Activated naive CD4-positive, alpha-beta T cell treated with anti-CD3 and anti-CD28 coated beads, Interleukin-2, amount 50 U/mL, for 24 hours (primary cell): ENCODE results near the gene TP63.
A peak's percentile ranks its signal among the peaks of the same experiment; 100 is the strongest.
"Not testable (repeated sequence)": the region's sequence is repeated elsewhere in the genome, so short reads cannot be mapped to it uniquely, and the experiment has no call there.

ENCODE experiments used
- H3K27ac Mint-ChIP-seq: one replicate; pipeline ENCODE4 v1.8.0; 2021; ENCODE audit warnings: mild to moderate bottlenecking, mixed read lengths
- H3K27me3 Mint-ChIP-seq: one replicate; pipeline ENCODE4 v1.8.0; 2021; ENCODE audit warnings: mixed read lengths
- H3K36me3 Mint-ChIP-seq: one replicate; pipeline ENCODE4 v1.8.0; 2021; ENCODE audit warnings: mixed read lengths
- H3K4me1 Mint-ChIP-seq: one replicate; pipeline ENCODE4 v1.8.0; 2021; ENCODE audit warnings: mixed read lengths
- H3K4me3 Mint-ChIP-seq: one replicate; pipeline ENCODE4 v1.8.0; 2021; ENCODE audit warnings: mild to moderate bottlenecking, mixed read lengths
- H3K9me3 Mint-ChIP-seq: one replicate; pipeline ENCODE4 v1.8.0; 2021; ENCODE audit warnings: mixed read lengths

The TP63 gene

GRCh38 chr3:189631373-189631408 is at the start of gene TP63:
TSS of gene TP63 (plus strand) at chr3:189631389. CDS start at chr3:189631516, 127 bp downstream.
- Mint-ChIP-seq H3K27me3 (no peaks in the 10 kb centered on the region), H3K4me1 (peaks cover 20% of the 10 kb centered on the region), H3K9me3 (no peaks in the 10 kb centered on the region), H3K27ac (no peak within 1 kb of the TSS), H3K36me3 (no peaks in the 10 kb centered on the region), H3K4me3 (no peak within 1 kb of the TSS)

DNA sequence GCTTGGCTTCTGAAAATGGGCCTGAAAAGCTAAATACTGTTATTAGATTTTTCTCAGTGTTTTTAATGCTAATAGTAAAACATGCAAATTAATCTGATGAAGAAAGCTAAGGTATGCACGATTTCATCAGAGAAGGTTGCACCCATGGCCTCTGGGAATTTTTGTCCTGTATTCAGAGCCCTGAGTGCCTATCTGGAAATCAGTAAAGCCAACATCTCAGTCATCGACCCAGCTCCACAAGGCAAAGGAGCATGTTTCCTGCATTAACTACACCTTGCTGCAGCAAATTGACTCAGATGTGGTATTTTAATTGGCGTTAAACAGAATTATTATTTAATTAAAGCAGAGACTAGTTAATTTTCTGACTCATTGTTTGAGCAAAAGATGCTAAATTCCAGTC is 49.0 kb upstream of the TP63 start:
- Mint-ChIP-seq H3K4me1 (peaks cover 12% of the 10 kb centered on the region), H3K4me3 (no peak overlapping the region), H3K36me3 (no peaks in the 10 kb centered on the region), H3K9me3 (peaks cover 5% of the 10 kb centered on the region), H3K27me3 (no peaks in the 10 kb centered on the region), H3K27ac (no peak overlapping the region)

GRCh38 chr3:189584645-189585044 is 46.5 kb upstream of the TP63 start:
- Mint-ChIP-seq H3K4me1 (peaks cover 17% of the 10 kb centered on the region), H3K9me3 (no peaks in the 10 kb centered on the region), H3K27me3 (no peaks in the 10 kb centered on the region), H3K36me3 (no peaks in the 10 kb centered on the region), H3K4me3 (no peak overlapping the region), H3K27ac (no peak overlapping the region)

GRCh38 chr3:189586941-189587663 is 44.1 kb upstream of the TP63 start:
- H3K9me3 Mint-ChIP-seq = peaks cover 5% of the 10 kb centered on the region

DNA sequence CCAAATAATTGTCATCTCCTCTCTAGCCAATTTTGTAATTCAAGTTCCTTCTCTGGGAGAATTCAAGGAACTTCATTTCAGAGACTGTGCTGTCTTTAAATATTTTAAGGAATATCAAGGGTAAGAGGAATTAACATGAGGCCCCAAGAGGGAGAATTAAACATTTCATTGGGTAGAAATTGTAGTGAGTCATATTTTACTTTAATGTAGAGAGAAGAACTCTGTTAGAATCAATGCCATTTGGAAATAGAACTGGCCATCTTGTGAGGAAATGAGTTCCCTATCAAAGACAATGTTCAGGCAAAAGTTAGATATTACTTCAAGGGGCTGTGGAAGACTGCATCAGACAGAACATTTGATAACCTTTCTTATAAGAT is 43.5 kb upstream of the TP63 start:
- H3K36me3 Mint-ChIP-seq = peaks cover 6% of the 10 kb centered on the region
- no peak overlapping the region for H3K4me3 Mint-ChIP-seq
- no peak overlapping the region for H3K27ac Mint-ChIP-seq
- H3K27me3 Mint-ChIP-seq = no peaks in the 10 kb centered on the region
- H3K9me3 Mint-ChIP-seq = peaks cover 5% of the 10 kb centered on the region
- peaks cover 17% of the 10 kb centered on the region for H3K4me1 Mint-ChIP-seq

More at GRCh38 chr3:189586941-189587663, 44.1 kb upstream of the TP63 start:
- Mint-ChIP-seq H3K27ac (no peak overlapping the region), H3K4me3 (no peak overlapping the region), H3K27me3 (no peaks in the 10 kb centered on the region), H3K36me3 (peaks cover 3% of the 10 kb centered on the region), H3K4me1 (peaks cover 17% of the 10 kb centered on the region)

GRCh38 chr3:189588070-189588469 is 43.1 kb upstream of the TP63 start:
- H3K36me3 Mint-ChIP-seq = peaks cover 6% of the 10 kb centered on the region
- no peak overlapping the region for H3K27ac Mint-ChIP-seq
- no peak overlapping the region for H3K4me3 Mint-ChIP-seq
- peaks cover 5% of the 10 kb centered on the region for H3K9me3 Mint-ChIP-seq
- H3K4me1 Mint-ChIP-seq = peaks cover 17% of the 10 kb centered on the region
- no peaks in the 10 kb centered on the region for H3K27me3 Mint-ChIP-seq

- Mint-ChIP-seq H3K27me3 (no peaks in the 10 kb centered on the region), H3K9me3 (peaks cover 5% of the 10 kb centered on the region), H3K27ac (no peak overlapping the region), H3K36me3 (peaks cover 6% of the 10 kb centered on the region), H3K4me1 (peaks cover 17% of the 10 kb centered on the region), H3K4me3 (no peak overlapping the region)
Measured at GRCh38 chr3:189588475-189589178, 42.6 kb upstream of the TP63 start.

- peaks cover 6% of the 10 kb centered on the region for H3K36me3 Mint-ChIP-seq
- H3K27me3 Mint-ChIP-seq = no peaks in the 10 kb centered on the region
- H3K9me3 Mint-ChIP-seq = peaks cover 5% of the 10 kb centered on the region
- H3K27ac Mint-ChIP-seq = no peak overlapping the region
- H3K4me3 Mint-ChIP-seq = no peak overlapping the region
- peaks cover 17% of the 10 kb centered on the region for H3K4me1 Mint-ChIP-seq
Measured at GRCh38 chr3:189589179-189589569, 42.0 kb upstream of the TP63 start.

DNA sequence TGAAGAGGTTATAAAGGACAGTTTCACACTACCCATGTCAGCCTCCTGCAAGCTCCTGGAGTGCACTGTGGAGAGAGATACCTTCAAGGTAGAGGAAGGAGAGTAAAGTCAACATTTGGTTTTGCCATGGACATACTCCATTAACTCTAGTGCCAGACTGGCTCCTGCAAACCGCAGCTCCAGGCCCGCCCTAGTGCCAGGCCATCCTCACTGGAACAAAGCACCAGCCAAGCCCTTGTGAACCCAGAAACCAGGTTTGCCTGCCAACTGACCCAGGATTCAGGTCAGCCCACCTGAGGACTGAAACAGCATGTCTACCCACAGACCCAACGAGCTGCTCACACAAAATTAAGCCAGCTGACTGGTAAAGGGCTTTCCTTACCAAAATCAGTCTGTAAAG is 41.0 kb upstream of the TP63 start:
- H3K27me3 Mint-ChIP-seq = no peaks in the 10 kb centered on the region

GRCh38 chr3:189593581-189593980 is 37.6 kb upstream of the TP63 start:
- Mint-ChIP-seq H3K36me3 (peaks cover 6% of the 10 kb centered on the region), H3K4me1 (peaks cover under 1% of the 10 kb centered on the region), H3K27ac (no peak overlapping the region), H3K9me3 (peaks cover 9% of the 10 kb centered on the region), H3K27me3 (no peaks in the 10 kb centered on the region), H3K4me3 (no peak overlapping the region)

More for the DNA sequence above, 41.0 kb upstream of the TP63 start:
- peaks cover 5% of the 10 kb centered on the region for H3K9me3 Mint-ChIP-seq
- no peak overlapping the region for H3K4me3 Mint-ChIP-seq
- H3K4me1 Mint-ChIP-seq = peaks cover 17% of the 10 kb centered on the region
- peaks cover 6% of the 10 kb centered on the region for H3K36me3 Mint-ChIP-seq
- no peak overlapping the region for H3K27ac Mint-ChIP-seq

GRCh38 chr3:189596078-189596979 is 34.9 kb upstream of the TP63 start:
- not testable (repeated sequence) for H3K27me3 Mint-ChIP-seq, H3K27ac Mint-ChIP-seq, H3K4me3 Mint-ChIP-seq, H3K36me3 Mint-ChIP-seq, H3K9me3 Mint-ChIP-seq, H3K4me1 Mint-ChIP-seq

DNA sequence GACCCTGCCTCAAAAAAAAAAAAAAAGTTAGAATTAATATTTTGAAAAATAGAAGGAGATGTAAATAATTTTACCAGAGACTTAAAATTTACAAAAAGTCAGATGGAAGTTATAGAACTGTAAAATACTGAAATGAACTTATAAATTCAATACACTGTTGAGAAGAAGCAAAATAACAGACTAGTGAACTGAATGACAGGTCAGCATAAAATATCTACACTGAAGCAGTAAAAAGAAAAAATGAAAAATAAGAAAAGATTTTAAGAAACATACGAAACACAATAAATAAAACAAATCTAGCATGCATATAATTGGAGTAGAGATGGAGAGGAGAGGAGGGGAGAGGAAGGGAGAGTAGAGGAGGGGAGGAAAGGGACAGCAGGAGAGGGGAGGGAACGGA is 33.3 kb upstream of the TP63 start:
- peak overlapping the region; percentile 62 for H3K27ac Mint-ChIP-seq
- no peaks in the 10 kb centered on the region for H3K36me3 Mint-ChIP-seq
- no peaks in the 10 kb centered on the region for H3K27me3 Mint-ChIP-seq
- no peak overlapping the region for H3K4me3 Mint-ChIP-seq
- peaks cover 3% of the 10 kb centered on the region for H3K9me3 Mint-ChIP-seq
- H3K4me1 Mint-ChIP-seq = peaks cover 7% of the 10 kb centered on the region

- Mint-ChIP-seq H3K9me3 (peaks cover 3% of the 10 kb centered on the region), H3K36me3 (no peaks in the 10 kb centered on the region), H3K4me3 (no peak overlapping the region), H3K27ac (no peak overlapping the region), H3K27me3 (no peaks in the 10 kb centered on the region), H3K4me1 (peaks cover 7% of the 10 kb centered on the region)
Measured at GRCh38 chr3:189598530-189599225, 32.5 kb upstream of the TP63 start.

DNA sequence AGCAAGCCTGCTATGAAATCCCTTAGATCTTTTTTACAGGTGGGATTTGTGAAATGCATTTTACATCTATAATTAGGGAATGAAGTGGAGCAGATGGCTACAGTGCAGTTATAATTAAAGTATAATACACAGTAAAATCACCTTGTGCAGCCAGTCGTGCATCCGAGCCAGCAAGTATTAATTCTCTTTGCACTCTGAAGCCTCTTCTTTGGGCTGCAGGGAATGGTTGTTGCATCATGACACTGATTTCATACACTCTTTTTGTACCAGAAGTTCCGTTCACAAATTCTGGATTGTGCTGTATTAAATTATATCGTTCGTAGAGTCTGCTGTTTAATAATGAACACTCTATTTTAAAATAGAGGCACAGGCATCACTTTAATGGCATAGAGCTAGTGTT is 28.7 kb upstream of the TP63 start:
- no peaks in the 10 kb centered on the region for H3K27me3 Mint-ChIP-seq
- H3K4me3 Mint-ChIP-seq = no peak overlapping the region
- H3K9me3 Mint-ChIP-seq = no peaks in the 10 kb centered on the region
- no peaks in the 10 kb centered on the region for H3K36me3 Mint-ChIP-seq
- peaks cover 7% of the 10 kb centered on the region for H3K4me1 Mint-ChIP-seq
- no peak overlapping the region for H3K27ac Mint-ChIP-seq

DNA sequence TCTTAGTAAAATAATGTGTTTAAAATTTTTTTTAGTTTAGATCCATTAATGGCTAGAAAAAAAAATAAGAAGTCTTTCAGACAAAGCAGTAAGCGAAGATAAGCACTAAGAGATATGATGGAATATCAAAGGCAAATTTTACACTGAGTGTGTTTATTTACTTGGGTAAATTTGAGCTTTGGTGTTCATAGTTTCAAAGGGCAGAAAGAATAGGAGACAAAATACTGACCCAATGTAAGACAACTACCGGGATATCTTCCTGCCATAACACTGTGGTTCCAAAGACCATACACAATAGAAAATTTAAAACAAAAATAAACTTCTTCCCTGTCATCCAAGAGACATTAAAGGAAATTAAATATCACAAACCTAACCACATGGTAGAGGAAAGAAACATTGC is 25.5 kb upstream of the TP63 start:
- peaks cover 6% of the 10 kb centered on the region for H3K9me3 Mint-ChIP-seq
- no peaks in the 10 kb centered on the region for H3K27me3 Mint-ChIP-seq
- no peak overlapping the region for H3K4me3 Mint-ChIP-seq
- H3K36me3 Mint-ChIP-seq = no peaks in the 10 kb centered on the region
- H3K4me1 Mint-ChIP-seq = no peaks in the 10 kb centered on the region
- H3K27ac Mint-ChIP-seq = no peak overlapping the region

DNA sequence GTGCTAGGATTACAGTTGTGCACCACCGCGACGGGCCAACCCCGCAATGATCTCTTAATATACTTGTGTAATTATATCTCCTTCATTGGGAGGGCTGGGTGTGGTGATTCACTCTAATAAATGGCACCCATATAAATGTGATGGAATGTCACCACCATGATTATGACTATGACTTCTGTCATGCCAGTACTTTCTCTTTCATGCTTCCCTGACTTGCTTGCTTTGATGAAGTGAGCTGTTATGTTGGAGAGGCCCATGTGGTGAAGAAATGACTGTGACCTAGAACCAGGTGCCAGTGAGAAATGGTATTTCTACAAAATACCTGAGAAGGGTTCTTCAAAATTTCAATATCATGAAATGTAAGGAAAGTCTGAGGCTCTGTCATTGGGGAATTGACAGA is 24.4 kb upstream of the TP63 start:
- Mint-ChIP-seq H3K4me3 (no peak overlapping the region), H3K9me3 (peaks cover 10% of the 10 kb centered on the region), H3K27me3 (peaks cover under 1% of the 10 kb centered on the region), H3K27ac (no peak overlapping the region), H3K36me3 (no peaks in the 10 kb centered on the region), H3K4me1 (no peaks in the 10 kb centered on the region)
